ENCODE measurements around the gene TMEM176B.

The TMEM176B gene

GRCh38 chr7:150751702-150752101, 48.5 kb downstream of the TMEM176B start:
- no peak for DNase-seq (ENCODE audit: low spot score)

- no peak for DNase-seq (ENCODE audit: low spot score)
Measured at GRCh38 chr7:150748376-150748775, 51.8 kb downstream of the TMEM176B start.

GRCh38 chr7:150746921-150747320, 53.2 kb downstream of the TMEM176B start:
- no peak for DNase-seq (ENCODE audit: low spot score)

GRCh38 chr7:150745876-150746275, 54.3 kb downstream of the TMEM176B start:
- no peak for DNase-seq (ENCODE audit: low spot score)

- DNase-seq (ENCODE audit: low spot score) = no peak
Measured at GRCh38 chr7:150745086-150745485, 55.1 kb downstream of the TMEM176B start.

- no peak for DNase-seq (ENCODE audit: low spot score)
Measured at GRCh38 chr7:150744041-150744656, 56.0 kb downstream of the TMEM176B start.

- no peak for DNase-seq (ENCODE audit: low spot score)
Measured at GRCh38 chr7:150742286-150742968, 57.7 kb downstream of the TMEM176B start.

Data from kidney capillary endothelial cell (primary cell).